GM19397 (cell line): ENCODE data around the gene SPAG7.

Source experiments
- ATAC-seq: cut with Tn5 transposase; IDR thresholded peaks from one replicate; pipeline ENCODE4 v1.9.1; 2021; ENCODE audit warnings: mild to moderate bottlenecking, moderate library complexity; ENCODE audit not compliant: unreplicated experiment

SPAG7 gene

GRCh38 chr17:4974115-4974670 is 6.6 kb upstream of the SPAG7 start:
- ATAC-seq: no peak

- ATAC-seq: no peak
Measured at GRCh38 chr17:4973256-4974114, 5.9 kb upstream of the SPAG7 start.

GRCh38 chr17:4972752-4973151 is 5.1 kb upstream of the SPAG7 start:
- no peak for ATAC-seq

- no peak for ATAC-seq
Measured at GRCh38 chr17:4972322-4972721, 4.7 kb upstream of the SPAG7 start.

GRCh38 chr17:4971826-4972225 is 4.2 kb upstream of the SPAG7 start:
- ATAC-seq: no peak

GRCh38 chr17:4970273-4970672 is 2.7 kb upstream of the SPAG7 start:
- ATAC-seq: no peak

DNA sequence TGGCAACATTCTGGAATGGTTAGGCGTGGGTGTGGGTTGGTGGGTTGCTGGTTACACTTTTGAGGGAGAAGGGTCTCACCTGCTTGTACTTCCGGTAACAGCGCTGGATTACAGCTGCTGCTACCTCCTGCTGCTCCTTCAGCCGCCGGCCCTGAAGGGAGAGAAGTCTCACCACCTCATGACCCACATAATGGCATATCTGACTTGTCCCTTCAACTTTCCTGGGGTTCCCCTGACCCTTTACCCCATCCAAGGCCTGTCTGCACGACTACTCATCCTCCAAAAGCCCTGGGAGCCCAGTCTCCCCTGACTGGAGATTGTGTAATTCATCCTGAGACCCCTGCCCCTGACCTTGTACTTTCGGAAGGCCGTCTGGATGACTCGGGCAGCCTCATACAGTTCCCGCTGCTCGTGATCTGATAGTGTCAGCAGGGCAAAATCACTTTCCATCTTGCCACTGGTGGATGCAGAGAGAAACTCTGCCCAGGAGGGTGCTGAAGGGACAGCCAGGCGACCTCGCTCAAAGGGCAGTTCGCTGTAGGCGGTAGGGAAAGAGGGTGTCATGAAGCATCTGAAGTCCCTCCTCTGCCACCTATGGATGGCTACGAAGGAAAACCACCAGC is 2.0 kb upstream of the SPAG7 start:
- ATAC-seq: no peak

- no peak for ATAC-seq
Measured at GRCh38 chr17:4969047-4969550, 1.5 kb upstream of the SPAG7 start.

DNA sequence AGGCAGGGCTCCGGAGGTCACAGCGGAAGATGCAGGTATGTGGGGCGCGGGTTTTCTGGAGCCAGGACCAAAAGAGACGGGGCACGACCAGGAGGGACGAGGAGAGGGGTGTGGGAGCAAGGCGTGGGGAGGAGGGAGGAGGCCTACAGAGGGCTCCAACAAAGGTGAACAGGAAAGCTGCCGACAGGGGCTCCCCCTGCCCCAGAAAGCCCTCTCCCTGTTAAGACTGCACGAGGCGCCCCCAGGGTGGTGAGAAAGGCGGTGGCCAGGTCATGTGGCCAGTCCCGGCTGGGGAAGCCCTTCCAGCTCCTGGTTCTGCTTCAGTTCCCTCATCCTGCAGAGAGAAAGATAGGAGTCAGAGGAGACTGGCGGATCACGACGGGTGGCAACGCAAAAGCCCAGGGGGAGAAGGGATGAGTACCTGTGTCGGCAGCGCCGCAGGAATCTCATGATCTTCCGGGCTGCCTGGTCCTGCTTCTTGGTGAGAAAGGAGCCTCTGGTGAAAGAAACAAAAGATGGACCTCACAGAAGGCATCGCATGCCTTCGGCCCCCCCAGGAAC is 949 bp upstream of the SPAG7 start:
- no peak for ATAC-seq

- ATAC-seq: peak; percentile 77
Measured at GRCh38 chr17:4966844-4967538, 626 bp downstream of the SPAG7 start.

- no peak for ATAC-seq
Measured at GRCh38 chr17:4965311-4965986, 2.2 kb downstream of the SPAG7 start.

- ATAC-seq: no peak
Measured at GRCh38 chr17:4960279-4960922, 7.2 kb downstream of the SPAG7 start.

GRCh38 chr17:4959261-4959965 is 8.2 kb downstream of the SPAG7 start:
- ATAC-seq: no peak

GRCh38 chr17:4958102-4958501 is 9.5 kb downstream of the SPAG7 start:
- no peak for ATAC-seq

- ATAC-seq: no peak
Measured at GRCh38 chr17:4956493-4957061, 11.0 kb downstream of the SPAG7 start.

DNA sequence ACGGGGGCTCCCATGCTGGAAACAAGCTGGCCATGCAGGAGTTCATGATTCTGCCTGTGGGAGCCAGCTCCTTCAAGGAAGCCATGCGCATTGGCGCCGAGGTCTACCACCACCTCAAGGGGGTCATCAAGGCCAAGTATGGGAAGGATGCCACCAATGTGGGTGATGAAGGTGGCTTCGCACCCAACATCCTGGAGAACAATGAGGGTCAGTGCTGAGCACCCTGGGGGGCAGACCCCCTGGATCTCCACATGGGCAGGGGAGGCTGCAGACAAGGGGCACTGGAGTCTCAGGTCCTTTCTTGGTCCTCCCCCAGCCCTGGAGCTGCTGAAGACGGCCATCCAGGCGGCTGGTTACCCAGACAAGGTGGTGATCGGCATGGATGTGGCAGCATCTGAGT is 12.5 kb downstream of the SPAG7 start:
- ATAC-seq: no peak

DNA sequence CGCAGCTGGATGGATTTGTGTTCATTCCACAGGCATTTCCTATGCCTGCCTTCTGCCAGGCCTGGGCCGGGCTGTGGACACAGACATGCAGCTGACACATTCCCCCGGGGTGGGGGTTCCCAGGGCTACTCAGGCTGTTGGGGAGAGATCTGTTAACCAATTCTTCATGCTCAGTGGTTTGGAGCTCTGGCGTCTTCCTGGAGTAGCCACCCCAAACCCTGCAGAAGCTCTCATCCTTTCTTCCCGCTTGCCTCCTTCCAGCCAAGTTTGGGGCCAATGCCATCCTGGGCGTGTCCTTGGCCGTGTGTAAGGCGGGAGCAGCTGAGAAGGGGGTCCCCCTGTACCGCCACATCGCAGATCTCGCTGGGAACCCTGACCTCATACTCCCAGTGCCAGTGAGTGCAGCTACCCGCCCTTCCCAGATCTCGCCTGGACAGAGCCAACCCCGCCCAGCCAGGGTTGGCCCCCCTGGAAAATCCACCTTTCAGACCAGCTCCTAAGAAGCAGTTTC is 14.1 kb downstream of the SPAG7 start:
- no peak for ATAC-seq

DNA sequence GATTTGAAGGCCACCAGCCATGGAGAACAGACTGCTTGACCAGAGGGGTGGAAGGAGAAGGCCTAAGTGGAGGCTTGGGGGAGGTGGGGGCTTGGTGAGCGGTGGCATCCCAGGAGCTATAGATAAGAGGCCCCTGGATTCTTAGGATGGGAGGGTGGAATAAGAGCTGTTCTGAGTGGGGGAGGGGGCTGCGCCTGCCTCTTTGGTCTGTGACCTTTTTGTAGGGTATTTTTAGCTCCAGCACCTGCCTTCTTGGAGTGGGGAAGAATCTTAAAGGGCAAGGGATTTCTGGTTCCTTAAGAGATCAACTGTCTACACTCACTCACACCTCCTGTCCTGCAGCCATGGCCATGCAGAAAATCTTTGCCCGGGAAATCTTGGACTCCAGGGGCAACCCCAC is 16.1 kb downstream of the SPAG7 start:
- no peak for ATAC-seq

GRCh38 chr17:4950746-4951204 is 16.8 kb downstream of the SPAG7 start, which contains the start of gene ENO3:
Gene ENO3, plus strand, starts transcription at chr17:4951119. Its CDS starts 711 bp downstream, at chr17:4951830.
- no peak for ATAC-seq
